ENCODE measurements around the gene JUND.

JUND gene

DNA sequence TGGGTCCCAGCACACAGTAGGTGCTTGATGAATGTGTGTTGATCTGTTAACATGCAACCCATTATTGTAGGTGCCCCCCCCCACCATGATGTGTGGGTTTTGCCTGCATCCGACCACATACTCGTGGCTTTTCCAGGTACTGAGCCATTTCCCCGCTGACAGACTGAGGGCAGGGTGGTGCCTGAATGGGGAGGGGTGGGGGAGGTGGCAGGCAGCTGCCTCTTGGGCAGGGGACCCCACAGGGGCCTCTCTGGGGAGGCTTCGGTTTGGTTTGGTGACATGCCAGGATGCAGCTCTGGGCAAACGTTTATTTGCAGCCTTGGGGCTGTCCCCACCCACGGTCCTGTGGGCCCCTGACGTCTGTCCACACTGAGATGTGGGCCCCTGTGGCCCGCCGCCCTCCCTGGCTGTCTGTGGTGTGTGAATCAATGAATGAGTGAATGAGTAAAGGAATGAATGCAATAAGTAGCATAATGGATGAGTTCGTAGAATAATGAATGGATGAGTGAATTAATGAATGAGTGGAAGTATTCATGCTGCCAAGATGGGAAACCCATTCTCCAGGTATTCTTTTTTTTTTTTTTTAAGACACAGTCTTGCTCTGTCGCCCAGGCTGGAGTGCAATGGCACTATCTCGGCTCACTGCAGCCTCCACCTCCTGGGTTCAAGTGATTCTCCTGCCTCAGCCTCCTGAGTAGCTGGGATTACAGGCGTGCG, 9.0 kb upstream of the JUND start:
- no peak for FAIRE-seq

DNA sequence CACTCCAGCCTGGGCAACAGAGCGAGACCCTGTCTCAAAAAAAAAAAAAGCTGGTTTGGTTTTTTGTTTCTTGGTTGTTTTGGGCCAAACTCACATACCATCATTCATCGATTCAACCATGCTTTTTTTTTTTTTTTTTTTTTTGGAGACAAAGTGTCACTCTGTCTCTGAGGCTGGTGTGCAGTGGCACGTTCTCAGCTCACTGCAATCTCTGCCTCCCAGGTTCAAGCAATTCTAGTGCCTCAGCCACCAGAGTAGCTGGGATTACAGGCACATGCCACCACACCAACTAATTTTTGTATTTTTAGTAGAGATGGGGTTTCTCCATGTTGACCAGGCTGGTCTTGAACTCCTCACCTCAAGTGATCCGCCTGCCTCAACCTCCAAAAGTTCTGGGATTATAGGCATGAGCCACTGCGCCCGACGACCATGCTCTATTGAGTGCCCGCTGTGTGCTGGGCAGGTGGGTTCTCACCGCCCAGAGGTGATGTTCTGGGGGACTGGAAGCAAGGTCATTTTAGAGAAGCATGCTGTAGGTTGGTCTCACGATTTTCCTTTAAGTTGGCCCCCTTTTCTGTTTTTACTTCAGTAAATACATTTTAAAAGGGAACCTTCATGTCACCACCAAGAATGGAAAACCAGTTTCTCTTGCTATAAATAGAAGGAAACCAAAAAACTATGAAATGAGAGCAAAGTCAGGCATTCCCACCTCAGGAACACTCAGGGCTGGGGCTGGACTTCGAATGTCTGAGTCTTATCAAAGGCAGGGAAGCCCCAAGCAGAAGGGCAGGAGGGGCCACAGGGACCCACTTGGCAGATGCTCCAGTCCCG, 8.3 kb upstream of the JUND start:
- DNase-seq (ENCODE audit: low spot score) (no peak), FAIRE-seq (no peak)

More for the DNA sequence above, 9.0 kb upstream of the JUND start:
- DNase-seq (ENCODE audit: low spot score) = no peak

GRCh38 chr19:18287836-18288772, 6.7 kb upstream of the JUND start:
- no peak for DNase-seq (ENCODE audit: low spot score)
- FAIRE-seq = no peak

DNA sequence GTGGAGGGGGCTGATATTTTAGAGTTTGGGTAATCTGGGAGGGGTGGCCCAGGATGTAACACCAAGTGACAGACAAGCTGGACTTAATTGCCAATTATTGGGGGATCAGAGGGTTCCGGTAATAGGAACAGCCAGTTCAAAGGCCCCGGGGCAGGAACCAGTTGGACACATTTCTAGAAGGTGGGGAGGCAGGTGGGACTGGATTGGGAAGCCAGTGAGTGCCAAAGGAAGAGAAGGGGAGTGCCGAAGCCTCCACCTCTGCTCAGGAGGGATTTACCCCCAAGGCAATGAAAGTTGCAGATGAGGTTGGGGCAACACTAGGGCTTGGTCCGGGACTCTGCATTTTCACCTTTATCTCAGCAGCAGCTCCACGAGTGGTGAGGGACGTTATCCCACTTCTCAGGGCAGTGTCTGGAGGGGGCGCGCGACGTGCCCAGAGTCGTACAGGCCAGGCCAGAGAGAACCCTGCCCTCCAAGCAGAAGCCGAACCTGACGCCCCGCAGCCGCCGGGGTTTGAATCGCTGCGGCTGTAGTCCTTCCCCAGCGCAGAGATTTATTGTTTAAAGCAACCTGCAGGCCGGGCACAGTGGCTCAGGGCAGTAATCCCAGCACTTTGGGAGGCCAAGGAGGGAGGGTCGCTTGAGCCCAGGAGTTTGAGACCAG, 5.7 kb upstream of the JUND start:
- DNase-seq (ENCODE audit: low spot score) (no peak), FAIRE-seq (no peak)

DNA sequence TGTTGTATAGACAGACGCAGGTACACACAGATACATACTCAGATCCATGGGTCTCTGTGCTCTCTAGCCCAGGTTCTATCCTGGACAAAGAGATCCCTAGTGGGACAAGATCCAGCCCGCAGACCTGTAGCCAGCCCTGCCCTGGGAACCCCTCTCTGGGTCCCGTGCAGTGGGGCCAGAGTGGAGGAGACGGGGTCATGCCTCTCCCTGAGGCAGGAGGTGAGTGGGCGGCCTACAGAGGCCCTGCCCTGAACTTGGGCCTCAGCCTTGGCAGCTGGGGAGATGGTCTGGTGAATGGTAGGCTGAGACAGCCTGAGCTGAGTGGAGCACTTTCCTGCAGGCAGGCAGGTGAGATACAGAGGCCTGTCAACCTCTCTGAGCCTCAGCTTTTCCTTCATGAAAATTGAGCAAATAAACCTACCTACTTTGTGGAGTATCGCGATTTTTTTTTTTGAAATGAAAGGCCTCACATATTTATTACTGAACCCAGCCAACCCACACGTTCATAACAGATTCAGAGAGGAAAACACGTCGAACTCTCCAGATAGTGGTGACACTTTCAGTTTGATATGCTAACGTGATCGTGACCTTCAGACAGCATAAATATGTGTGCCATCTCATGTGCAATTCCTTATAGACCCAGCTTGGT, 3.4 kb upstream of the JUND start:
- DNase-seq (ENCODE audit: low spot score) (no peak), FAIRE-seq (no peak)

DNA sequence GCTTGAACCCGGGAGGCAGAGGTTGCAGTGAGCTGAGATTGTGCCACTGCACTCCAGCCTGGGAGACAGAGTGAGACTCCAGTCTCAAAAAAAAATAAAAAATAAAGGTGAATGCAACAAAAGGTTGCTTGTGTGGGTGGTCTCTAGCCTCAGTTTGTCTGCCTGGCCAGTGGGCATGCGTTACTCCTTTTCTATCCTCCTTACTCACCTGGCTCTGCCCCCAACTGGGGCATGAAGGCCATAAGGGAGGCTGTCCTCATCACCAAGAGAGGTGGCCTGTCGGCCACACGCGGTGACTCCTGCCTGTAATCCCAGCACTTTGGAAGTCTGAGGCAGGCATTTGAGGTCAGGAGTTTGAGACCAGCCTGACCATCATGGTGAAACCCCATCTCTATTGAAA, 1.9 kb upstream of the JUND start:
- DNase-seq (ENCODE audit: low spot score) (no peak), FAIRE-seq (no peak)

GRCh38 chr19:18282788-18283141, 1.3 kb upstream of the JUND start:
- FAIRE-seq = no peak
- DNase-seq (ENCODE audit: low spot score) = no peak

GRCh38 chr19:18282021-18282787, 782 bp upstream of the JUND start:
- FAIRE-seq (no peak), DNase-seq (ENCODE audit: low spot score) (no peak)

GRCh38 chr19:18280247-18281081, 958 bp downstream of the JUND start:
- FAIRE-seq (no peak), DNase-seq (ENCODE audit: low spot score) (peak; percentile 75)

DNA sequence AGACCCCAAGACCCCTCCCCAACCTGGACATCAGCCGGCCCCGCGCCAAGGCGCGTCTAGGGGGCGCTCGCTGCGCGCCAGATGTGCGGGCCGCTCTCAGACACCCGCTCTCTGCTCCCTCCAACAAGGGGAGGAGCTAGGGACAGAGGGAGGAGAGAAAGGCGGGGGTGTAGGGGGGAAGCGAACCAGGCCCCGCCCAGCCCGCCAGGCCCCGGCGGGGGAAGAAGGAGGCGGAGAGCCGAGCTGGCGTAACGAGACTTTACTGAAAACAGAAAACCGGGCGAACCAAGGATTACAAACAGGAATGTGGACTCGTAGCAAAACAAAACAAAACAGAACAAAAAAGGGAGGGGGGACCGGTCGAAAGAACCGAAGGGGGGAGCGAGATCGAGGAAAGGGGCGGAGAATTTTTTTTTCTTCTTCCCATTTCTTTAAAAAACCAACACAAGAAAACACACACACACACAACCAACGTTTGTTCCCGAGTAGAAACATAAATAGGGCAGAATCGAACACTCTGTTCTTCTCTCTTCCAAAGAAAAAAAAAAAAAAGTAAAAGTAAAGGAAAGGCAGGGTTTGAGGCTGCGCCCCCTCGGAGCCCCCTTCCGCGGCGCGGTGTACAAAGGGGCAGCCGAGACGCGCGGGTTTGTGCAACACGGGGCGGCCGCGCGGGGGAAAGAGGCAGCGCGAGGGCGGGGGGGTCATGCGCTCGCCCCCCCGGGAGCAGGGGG, 1.7 kb downstream of the JUND start:
- no peak for FAIRE-seq

DNA sequence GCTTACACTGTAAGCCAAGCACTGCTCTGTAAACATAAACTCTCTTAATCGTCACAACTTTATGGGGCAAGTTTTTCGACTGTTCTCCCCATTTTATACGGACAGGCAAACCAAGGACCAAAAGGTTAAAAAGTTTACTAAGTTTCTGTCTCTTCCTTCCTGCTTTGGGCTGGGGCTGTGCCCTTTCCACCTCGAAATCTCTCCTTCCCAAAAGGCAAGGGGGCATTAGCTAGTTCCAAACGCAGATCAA, 2.2 kb downstream of the JUND start:
- FAIRE-seq = no peak
- no peak for DNase-seq (ENCODE audit: low spot score)

More for the DNA sequence above, 1.7 kb downstream of the JUND start:
- peak; percentile 87 for DNase-seq (ENCODE audit: low spot score)

DNA sequence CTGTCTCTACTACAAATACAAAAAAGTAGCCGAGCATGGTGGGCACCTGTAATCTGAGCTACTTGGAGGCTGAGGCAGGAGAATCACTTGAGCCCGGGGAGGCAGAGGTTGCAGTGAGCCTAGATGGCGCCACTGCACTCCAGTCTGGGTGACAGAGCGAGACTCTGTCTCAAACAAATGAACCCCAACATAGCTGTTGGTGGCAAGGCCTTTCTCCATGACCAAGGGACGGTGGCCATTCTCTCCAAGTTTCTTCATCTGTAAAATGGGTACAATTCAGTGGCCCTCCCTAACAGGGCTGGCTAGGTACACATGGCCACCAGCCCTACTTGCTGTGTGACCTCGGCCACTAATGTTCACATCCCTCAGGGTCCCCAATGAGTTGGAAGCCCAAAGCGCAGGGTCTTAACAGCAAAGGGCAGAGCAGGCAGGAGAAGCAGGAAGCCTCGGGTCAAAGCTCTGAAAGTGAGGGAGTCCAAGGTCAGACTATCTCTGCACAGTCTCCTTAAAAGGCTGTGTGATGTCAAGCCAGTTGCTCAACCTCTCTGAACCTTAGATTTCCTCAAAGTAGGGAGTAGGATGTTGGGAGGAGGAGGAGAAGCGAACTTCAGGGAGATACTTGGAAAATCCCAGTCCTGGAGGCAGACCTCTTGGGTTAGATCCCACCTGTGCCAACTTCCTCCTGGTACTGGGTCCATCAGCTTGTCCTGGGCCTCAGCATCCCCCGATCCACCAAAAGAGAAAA, 2.7 kb downstream of the JUND start:
- DNase-seq (ENCODE audit: low spot score) = no peak
- no peak for FAIRE-seq

DNA sequence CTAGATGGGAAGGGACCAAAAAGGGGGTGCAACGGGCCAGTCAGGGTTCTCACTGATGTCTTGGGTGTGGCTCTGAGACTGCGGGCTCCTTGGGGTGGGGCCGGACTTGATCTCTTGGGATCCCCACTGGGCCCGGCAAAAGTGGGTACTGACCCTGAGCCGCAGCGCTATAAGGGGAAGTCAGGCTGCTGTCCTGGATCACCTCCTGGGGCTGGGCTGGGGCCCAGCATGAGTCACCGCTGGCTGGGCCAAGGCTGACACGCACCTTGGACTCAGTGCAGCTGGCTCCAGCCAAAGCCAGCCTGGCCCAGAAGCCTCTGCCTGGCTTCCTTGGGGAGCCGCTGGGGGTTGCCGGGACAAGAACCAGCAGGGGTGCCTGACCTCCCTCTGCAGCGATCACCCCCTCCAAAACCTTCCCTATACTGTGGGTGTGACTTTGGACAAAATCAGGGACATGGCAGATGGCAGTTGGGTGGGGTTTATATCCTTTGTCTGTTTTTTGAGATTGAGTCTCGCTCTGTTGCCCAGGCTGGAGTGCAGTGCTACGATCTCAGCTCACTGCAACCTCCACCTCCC, 6.6 kb downstream of the JUND start:
- FAIRE-seq (no peak), DNase-seq (ENCODE audit: low spot score) (peak; percentile 69)

DNA sequence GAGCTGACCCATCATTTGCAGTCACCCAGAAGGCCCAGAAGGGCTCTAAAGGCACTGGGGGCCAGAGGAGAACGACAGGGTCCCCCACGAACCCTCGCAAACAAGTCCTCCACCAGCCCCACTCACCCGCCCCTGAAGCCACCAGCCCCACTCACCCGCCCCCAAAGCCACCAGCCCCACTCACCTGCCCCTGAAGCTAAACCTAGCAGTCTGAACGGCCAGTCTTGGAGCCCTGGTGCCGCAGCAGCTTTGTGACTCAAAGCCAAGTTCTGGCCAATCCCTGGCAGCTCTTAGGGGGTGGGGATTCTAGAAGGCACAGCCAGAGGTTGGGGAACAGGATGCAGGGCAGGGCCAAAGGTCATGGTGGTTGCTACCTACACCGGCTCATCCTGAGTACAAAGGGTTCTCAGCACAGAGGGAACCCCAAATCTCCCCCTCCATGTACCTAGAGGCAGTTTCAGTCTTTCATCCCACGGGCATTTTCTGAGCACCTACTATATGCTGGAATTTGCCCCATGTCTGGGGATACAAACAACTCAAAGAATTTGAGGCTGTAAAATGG, 7.1 kb downstream of the JUND start, which contains the start of gene IQCN:
TSS of gene IQCN (minus strand) at position 234 of the 562 bp plus-strand sequence. CDS start 4,974 bp downstream, outside the sequence.
- DNase-seq (ENCODE audit: low spot score) = no peak
- FAIRE-seq = no peak

DNA sequence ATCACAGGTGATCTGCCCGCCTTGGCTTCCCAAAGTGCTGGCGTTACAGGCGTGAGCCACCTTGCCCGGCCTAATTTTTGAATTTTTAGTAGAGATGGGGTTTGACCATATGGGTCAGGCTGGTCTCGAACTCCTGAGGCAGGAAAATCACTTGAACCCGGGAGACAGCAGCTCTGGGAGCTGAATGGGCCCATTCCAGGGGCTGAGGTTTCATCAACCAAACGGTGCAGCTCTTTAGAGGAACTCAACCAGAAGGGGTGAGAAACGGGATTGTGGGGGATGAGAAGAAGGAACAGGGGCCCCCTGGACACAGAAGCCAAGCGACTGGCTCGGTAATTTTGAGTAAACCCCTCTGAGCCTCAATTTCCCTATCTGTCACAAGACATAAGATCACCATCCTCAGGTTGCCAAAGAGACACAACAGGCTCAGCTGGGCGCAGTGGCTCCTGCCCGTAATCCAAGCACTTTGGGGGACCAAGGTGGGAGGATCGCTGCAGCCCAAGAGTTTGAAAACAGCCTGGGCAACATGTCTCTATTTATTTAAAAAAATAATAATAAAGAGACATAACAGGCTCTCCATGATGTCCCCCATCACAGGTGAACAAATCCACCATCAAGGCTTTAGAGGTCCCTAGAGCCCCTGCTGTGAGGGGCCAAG, 7.7 kb downstream of the JUND start:
- no peak for FAIRE-seq
- DNase-seq (ENCODE audit: low spot score) = no peak

DNA sequence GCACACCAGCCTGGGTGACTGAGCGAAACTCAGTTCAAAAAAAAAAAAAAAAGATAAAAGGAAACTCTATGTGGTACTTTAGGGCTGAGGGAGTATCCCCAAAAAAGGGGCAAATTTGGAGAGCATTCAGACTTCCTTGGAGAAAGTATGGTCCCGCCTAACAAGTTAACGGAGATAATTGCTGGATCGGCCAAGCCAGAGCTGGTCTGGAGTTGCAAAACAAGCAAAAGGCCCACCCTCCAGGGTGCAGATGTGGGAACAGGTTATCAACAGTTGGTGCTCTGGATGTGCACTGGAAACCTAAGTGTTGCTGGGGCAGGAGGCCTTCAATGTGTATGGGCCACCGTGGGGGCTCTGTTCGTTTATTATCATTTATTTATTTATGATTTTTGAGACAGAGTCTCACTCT, 10.0 kb downstream of the JUND start:
- FAIRE-seq (no peak), DNase-seq (ENCODE audit: low spot score) (no peak)

- no peak for FAIRE-seq
- DNase-seq (ENCODE audit: low spot score) = no peak
These were observed 11.1 kb downstream of the JUND start for GRCh38 chr19:18270326-18270725.
